SK-N-SH treated with all-trans-retinoic acid at 6 μM for 48 hours (cell line): ENCODE data around the gene HMGCS2.

ENCODE experiments used
- ATAC-seq: fragments of 200-7000 bp; cut with Tn5 transposase; 3 replicates; pipeline ENCODE4 v1.9.1; 2020; ENCODE audit warnings: mild to moderate bottlenecking, moderate library complexity
- ARNTL ChIP-seq: fragments of 450-650 bp; formaldehyde crosslinking; IDR thresholded peaks from 2 replicates; pipeline ENCODE4 v1.5.0; 2020; ENCODE audit warnings: low read depth, mild to moderate bottlenecking, moderate library complexity, borderline replicate concordance
- BACH2 ChIP-seq: fragments of 250-450 bp; sonication (Bioruptor Pico); IDR thresholded peaks from 2 replicates; pipeline ENCODE4 v1.9.0; 2021; ENCODE audit warnings: mild to moderate bottlenecking, borderline replicate concordance
- CREB5 ChIP-seq: fragments of 250-450 bp; sonication (Bioruptor Pico); IDR thresholded peaks from 2 replicates; pipeline ENCODE4 v1.5.1; 2020; ENCODE audit warnings: low read depth, mild to moderate bottlenecking, moderate library complexity
- CSDC2 ChIP-seq: fragments of 250-450 bp; sonication (Bioruptor Pico); IDR thresholded peaks from 2 replicates; pipeline ENCODE4 v1.5.0; 2020; ENCODE audit warnings: mild to moderate bottlenecking, moderate library complexity
- CSRNP3 ChIP-seq: fragments of 250-450 bp; sonication (Bioruptor Pico); IDR thresholded peaks from 2 replicates; pipeline ENCODE4 v1.5.1; 2021; ENCODE audit warnings: mild to moderate bottlenecking, moderate library complexity
- GLIS3 ChIP-seq: fragments of 250-450 bp; sonication (Bioruptor Pico); IDR thresholded peaks from 2 replicates; pipeline ENCODE4 v1.5.0; 2020; ENCODE audit warnings: mild to moderate bottlenecking, moderate library complexity
- ISL1 ChIP-seq: fragments of 250-450 bp; sonication (Bioruptor Pico); IDR thresholded peaks from 2 replicates; pipeline ENCODE4 v2.1.2; 2022; ENCODE audit warnings: mild to moderate bottlenecking, moderate library complexity
- OSR1 ChIP-seq: fragments of 250-450 bp; sonication (Bioruptor Pico); IDR thresholded peaks from 2 replicates; pipeline ENCODE4 v1.8.0; 2022; ENCODE audit warnings: moderate library complexity, mild to moderate bottlenecking, inconsistent platforms
- PATZ1 ChIP-seq: fragments of 250-450 bp; sonication (Bioruptor Pico); IDR thresholded peaks from 2 replicates; pipeline ENCODE4 v1.8.0; 2020; ENCODE audit warnings: mild to moderate bottlenecking, moderate library complexity, borderline replicate concordance
- POU6F1 ChIP-seq: fragments of 250-450 bp; sonication (Bioruptor Pico); IDR thresholded peaks from 2 replicates; pipeline ENCODE4 v1.8.0; 2021; ENCODE audit warnings: low read depth, mild to moderate bottlenecking, moderate library complexity, borderline replicate concordance
- PPARA ChIP-seq: fragments of 250-450 bp; sonication (Bioruptor Pico); IDR thresholded peaks from 2 replicates; pipeline ENCODE4 v1.5.0; 2020; ENCODE audit warnings: mild to moderate bottlenecking, borderline replicate concordance
- RARB ChIP-seq: fragments of 250-450 bp; sonication (Bioruptor Pico); IDR thresholded peaks from 2 replicates; pipeline ENCODE4 v1.8.0; 2021; ENCODE audit warnings: mild to moderate bottlenecking, moderate library complexity
- SNAI2 ChIP-seq: fragments of 250-450 bp; sonication (Bioruptor Pico); IDR thresholded peaks from 2 replicates; pipeline ENCODE4 v1.5.0; 2020; ENCODE audit warnings: mild to moderate bottlenecking, moderate library complexity
- TCF4 ChIP-seq: fragments of 250-450 bp; sonication (Bioruptor Pico); IDR thresholded peaks from 2 replicates; pipeline ENCODE4 v1.8.0; 2021; ENCODE audit warnings: mild to moderate bottlenecking, moderate library complexity, borderline replicate concordance
- TOX ChIP-seq: fragments of 250-450 bp; sonication (Bioruptor Pico); IDR thresholded peaks from 2 replicates; pipeline ENCODE4 v1.8.0; 2021; ENCODE audit warnings: mild to moderate bottlenecking, moderate library complexity, borderline replicate concordance
- ZC3H10 ChIP-seq: fragments of 250-450 bp; sonication (Bioruptor Pico); IDR thresholded peaks from 2 replicates; pipeline ENCODE4 v1.5.1; 2021; ENCODE audit warnings: mild to moderate bottlenecking, moderate library complexity
- ZFP3 ChIP-seq: fragments of 250-450 bp; sonication (Bioruptor Pico); IDR thresholded peaks from 2 replicates; pipeline ENCODE4 v1.5.0; 2020; ENCODE audit warnings: mild to moderate bottlenecking, moderate library complexity
- ZFP30 ChIP-seq: fragments of 450-650 bp; formaldehyde crosslinking; IDR thresholded peaks from 2 replicates; pipeline ENCODE4 v1.5.0; 2022; ENCODE audit warnings: mild to moderate bottlenecking, moderate library complexity
- ZNF565 ChIP-seq: fragments of 450-650 bp; formaldehyde crosslinking; conservative IDR thresholded peaks from 2 replicates; pipeline ENCODE4 v1.5.0; 2020; ENCODE audit warnings: low read depth, mild to moderate bottlenecking, moderate library complexity
- ZNF70 ChIP-seq: fragments of 450-650 bp; formaldehyde crosslinking; IDR thresholded peaks from 2 replicates; pipeline ENCODE4 v1.5.0; 2020; ENCODE audit warnings: mild to moderate bottlenecking, moderate library complexity
- ZNF8 ChIP-seq: fragments of 450-650 bp; formaldehyde crosslinking; IDR thresholded peaks from 2 replicates; pipeline ENCODE4 v1.5.0; 2020; ENCODE audit warnings: mild to moderate bottlenecking, moderate library complexity

Gene HMGCS2

GRCh38 chr1:119742202-119742601 lies 26.5 kb downstream of the HMGCS2 start:
- TF ChIP-seq BACH2 (CRISPR knock-in tag) = no peak
- TF ChIP-seq ZNF8 (CRISPR knock-in tag) = no peak
- no peak for TF ChIP-seq ZNF565 (CRISPR knock-in tag)
- TF ChIP-seq CREB5 (CRISPR knock-in tag) = no peak
- no peak for TF ChIP-seq ARNTL (CRISPR knock-in tag)
- TF ChIP-seq CSDC2 (CRISPR knock-in tag) = no peak
- no peak for TF ChIP-seq GLIS3 (CRISPR knock-in tag)
- no peak for TF ChIP-seq TCF4 (CRISPR knock-in tag)
- TF ChIP-seq ISL1 (CRISPR knock-in tag) = no peak
- no peak for TF ChIP-seq TOX (CRISPR knock-in tag)
- TF ChIP-seq POU6F1 (CRISPR knock-in tag) = no peak
- TF ChIP-seq ZNF70 (CRISPR knock-in tag) = no peak
- no peak for TF ChIP-seq OSR1 (CRISPR knock-in tag)
- TF ChIP-seq PATZ1 (CRISPR knock-in tag) = no peak
- TF ChIP-seq ZC3H10 (CRISPR knock-in tag) = no peak
- peak; percentile 76 for ATAC-seq

- TF ChIP-seq ZNF565 (CRISPR knock-in tag) = no peak
- no peak for TF ChIP-seq TOX (CRISPR knock-in tag)
- TF ChIP-seq, all 23 proteins: peak for 0
- no peak for ATAC-seq
Observed at GRCh38 chr1:119740896-119741780, 27.6 kb downstream of the HMGCS2 start.

GRCh38 chr1:119740261-119740660 lies 28.4 kb downstream of the HMGCS2 start:
- no peak for ATAC-seq
- no peak for TF ChIP-seq PPARA (CRISPR knock-in tag)

GRCh38 chr1:119739150-119739549 lies 29.6 kb downstream of the HMGCS2 start:
- TF ChIP-seq TOX (CRISPR knock-in tag) (no peak), ZFP3 (CRISPR knock-in tag) (no peak), ZNF70 (CRISPR knock-in tag) (no peak), CSRNP3 (no peak), ZFP30 (CRISPR knock-in tag) (no peak), CSDC2 (CRISPR knock-in tag) (no peak), ISL1 (CRISPR knock-in tag) (no peak), POU6F1 (CRISPR knock-in tag) (no peak), RARB (CRISPR knock-in tag) (no peak), SNAI2 (CRISPR knock-in tag) (no peak), PPARA (CRISPR knock-in tag) (no peak)
- ATAC-seq = no peak
